Fibroblast of lung (primary cell): Measurements from ENCODE around the gene DYNC1LI2. TPM values are rescaled to one million over a fixed set of nuclear protein-coding genes. Genes with fewer than 3 reads are reported as not detected.

Experiments
- DNase-seq, 2 donors: peaks; one replicate each; pipeline versions ENCODE4 v3.0.0 to v3.0.0-alpha.2; 2010; ENCODE audit warnings: low read depth in 2 of 2
- H2AFZ ChIP-seq: 2 replicates; pipeline ENCODE4 v1.5.1; 2012; ENCODE audit warnings: low read length, control low read depth, inconsistent platforms
- H3K27ac ChIP-seq: 2 replicates; pipeline ENCODE4 v1.5.1; 2011; ENCODE audit warnings: low read length, control low read depth; ENCODE audit not compliant: insufficient read depth
- H3K27me3 ChIP-seq: 2 replicates; pipeline ENCODE4 v1.5.1; 2011; ENCODE audit warnings: mild to moderate bottlenecking, low read length; ENCODE audit not compliant: control insufficient read depth, insufficient read depth
- H3K36me3 ChIP-seq: 2 replicates; pipeline ENCODE4 v1.5.1; 2011; ENCODE audit warnings: low read length; ENCODE audit not compliant: control insufficient read depth, insufficient read depth
- H3K4me1 ChIP-seq: 2 replicates; pipeline ENCODE4 v1.5.1; 2011; ENCODE audit warnings: low read length; ENCODE audit not compliant: control insufficient read depth, insufficient read depth; ENCODE audit errors: extremely low read depth
- H3K4me2 ChIP-seq: 2 replicates; pipeline ENCODE4 v1.5.1; 2011; ENCODE audit warnings: low read length, control low read depth; ENCODE audit not compliant: insufficient read depth; ENCODE audit errors: extremely low read depth
- H3K4me3 ChIP-seq, 4 experiments: fragments of 200-600 bp in 1 of 4; sonication (generic) in 1 of 4; replicated peaks in 1 of 4; 2 replicates each; pipeline ENCODE4 v1.5.1; 2011 to 2016; ENCODE audit warnings: low read length in 4 of 4, low read depth in 3 of 4, mild to moderate bottlenecking in 3 of 4, control low read depth in 2 of 4, inconsistent platforms in 1 of 4, mixed read lengths in 1 of 4; ENCODE audit not compliant: insufficient read depth in 1 of 4; ENCODE audit errors: control extremely low read depth in 1 of 4
- H3K79me2 ChIP-seq: 2 replicates; pipeline ENCODE4 v1.5.1; 2012; ENCODE audit warnings: mild to moderate bottlenecking, low read length, inconsistent platforms; ENCODE audit not compliant: control insufficient read depth, insufficient read depth
- H3K9ac ChIP-seq: 2 replicates; pipeline ENCODE4 v1.5.1; 2011; ENCODE audit warnings: mild to moderate bottlenecking, low read length, control low read depth; ENCODE audit not compliant: insufficient read depth
- H3K9me3 ChIP-seq: 2 replicates; pipeline ENCODE4 v1.5.1; 2012; ENCODE audit warnings: low read depth, low read length; ENCODE audit not compliant: control insufficient read depth, insufficient read depth
- H4K20me1 ChIP-seq: 2 replicates; pipeline ENCODE4 v1.5.1; 2011; ENCODE audit warnings: low read length; ENCODE audit not compliant: control insufficient read depth, insufficient read depth; ENCODE audit errors: extremely low read depth
- EZH2 ChIP-seq: IDR thresholded peaks from 2 replicates; pipeline ENCODE4 v1.5.1; 2012; ENCODE audit warnings: low read length, control low read depth, mild to moderate bottlenecking; ENCODE audit errors: missing control alignments
- polyA plus RNA-seq, 2 donors: library from polyadenylated mRNA; depleted of rRNA in 1 of 2; stranded (reverse) in 1 of 2; unstranded in 1 of 2; fragments of >200 nt; gene quantifications; 2 replicates each; pipeline ENCODE4 v1.2.1, GENCODE V29; 2011 to 2012; ENCODE audit warnings: missing spikeins in 1 of 2
- total RNA-seq: library from RNA; depleted of rRNA; stranded (reverse); fragments of >200 nt; gene quantifications from 2 replicates; pipeline ENCODE4 v1.2.1, GENCODE V29; 2014
- TF ChIP-seq, protein P1 (sequence below), 2 donors: IDR thresholded peaks in 1 of 2; conservative IDR thresholded peaks in 1 of 2; 1 replicate in 1 of 2; 2 replicates in 1 of 2; pipeline ENCODE4 v1.5.1; 2011 to 2012; ENCODE audit warnings: low read length in 2 of 2, control low read depth in 1 of 2, inconsistent platforms in 1 of 2, low read depth in 1 of 2, mild to moderate bottlenecking in 1 of 2

DYNC1LI2 gene
- total and polyA plus RNA-seq, 2 donors (not counting 1 experiment from before 2014, with no cell fraction given) = 83.3 to 173 TPM

DNA sequence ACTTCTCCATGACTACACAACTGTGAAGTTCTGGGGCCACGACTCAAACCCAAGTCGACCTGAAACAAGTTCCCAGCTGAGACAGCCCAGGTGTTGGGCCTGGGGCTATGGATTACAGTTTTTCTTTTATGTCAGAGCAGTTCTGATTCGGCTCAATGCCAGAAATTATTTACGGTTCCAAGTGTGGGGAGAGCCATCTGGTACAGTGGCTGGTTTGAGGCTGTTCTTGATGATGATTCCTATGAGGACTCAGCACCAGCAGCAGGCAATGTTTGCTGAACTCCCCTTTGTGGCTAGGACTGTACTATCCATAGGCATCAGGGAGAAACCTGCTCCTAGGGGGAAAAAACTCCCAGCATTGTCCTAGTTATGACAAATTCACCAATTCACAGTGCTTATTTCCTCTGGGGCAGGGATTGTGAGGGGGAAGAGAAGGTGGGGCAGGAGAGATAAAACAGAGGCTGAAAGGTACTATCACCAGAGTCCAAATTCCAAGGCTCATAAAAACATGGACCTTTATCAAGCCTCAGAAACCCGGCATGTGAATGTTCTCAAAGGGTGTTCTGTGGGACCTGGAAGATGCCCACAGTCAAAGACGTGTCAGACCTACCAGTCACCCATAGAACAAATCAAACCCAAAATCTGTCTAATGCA, 36.6 kb downstream of the DYNC1LI2 start:
- TF ChIP-seq, protein P1, sequence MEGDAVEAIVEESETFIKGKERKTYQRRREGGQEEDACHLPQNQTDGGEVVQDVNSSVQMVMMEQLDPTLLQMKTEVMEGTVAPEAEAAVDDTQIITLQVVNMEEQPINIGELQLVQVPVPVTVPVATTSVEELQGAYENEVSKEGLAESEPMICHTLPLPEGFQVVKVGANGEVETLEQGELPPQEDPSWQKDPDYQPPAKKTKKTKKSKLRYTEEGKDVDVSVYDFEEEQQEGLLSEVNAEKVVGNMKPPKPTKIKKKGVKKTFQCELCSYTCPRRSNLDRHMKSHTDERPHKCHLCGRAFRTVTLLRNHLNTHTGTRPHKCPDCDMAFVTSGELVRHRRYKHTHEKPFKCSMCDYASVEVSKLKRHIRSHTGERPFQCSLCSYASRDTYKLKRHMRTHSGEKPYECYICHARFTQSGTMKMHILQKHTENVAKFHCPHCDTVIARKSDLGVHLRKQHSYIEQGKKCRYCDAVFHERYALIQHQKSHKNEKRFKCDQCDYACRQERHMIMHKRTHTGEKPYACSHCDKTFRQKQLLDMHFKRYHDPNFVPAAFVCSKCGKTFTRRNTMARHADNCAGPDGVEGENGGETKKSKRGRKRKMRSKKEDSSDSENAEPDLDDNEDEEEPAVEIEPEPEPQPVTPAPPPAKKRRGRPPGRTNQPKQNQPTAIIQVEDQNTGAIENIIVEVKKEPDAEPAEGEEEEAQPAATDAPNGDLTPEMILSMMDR (conservative IDR thresholded peaks at IDR 0.05 in 1 of 2, IDR thresholded peaks at IDR 0.05 in 1 of 2; ENCODE audit: low read depth in 1 of 2, low read length in 2 of 2) = no peak
- TF ChIP-seq EZH2 = no peak
- H3K9me3 ChIP-seq = no peaks in the 10 kb centered on the region
- H3K4me2 ChIP-seq = no peak overlapping the region
- no peaks in the 10 kb centered on the region for H3K79me2 ChIP-seq
- no peaks in the 10 kb centered on the region for H3K27me3 ChIP-seq
- no peak overlapping the region for H3K9ac ChIP-seq
- no peak for DNase-seq
- H4K20me1 ChIP-seq = no peaks in the 10 kb centered on the region
- H2AFZ ChIP-seq = no peak overlapping the region
- peaks cover 6% of the 10 kb centered on the region for H3K4me1 ChIP-seq
- no peak overlapping the region for H3K4me3 ChIP-seq
- H3K36me3 ChIP-seq = no peaks in the 10 kb centered on the region
- H3K27ac ChIP-seq = no peak overlapping the region

DNA sequence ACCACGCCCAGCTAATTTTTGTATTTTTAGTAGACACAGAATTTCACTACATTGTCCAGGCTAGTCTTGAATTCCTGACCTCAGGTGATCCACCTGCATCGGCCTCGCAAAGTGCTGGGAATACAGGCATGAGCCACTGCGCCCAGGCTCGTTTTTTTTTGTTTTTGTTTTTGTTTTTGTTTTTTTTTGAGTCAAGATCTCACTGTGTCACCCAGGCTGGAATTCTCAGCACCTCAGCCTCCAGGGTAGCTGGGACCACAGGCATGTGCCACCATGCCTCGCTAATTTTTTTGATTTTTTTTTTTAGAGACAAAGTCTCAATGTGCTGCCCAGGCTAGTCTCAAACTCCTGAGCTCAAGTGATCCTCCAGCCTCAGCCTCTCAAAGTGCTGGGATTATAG, 37.3 kb downstream of the DYNC1LI2 start:
- H3K4me2 ChIP-seq = no peak overlapping the region
- H3K27ac ChIP-seq = no peak overlapping the region
- no peaks in the 10 kb centered on the region for H3K27me3 ChIP-seq

DNA sequence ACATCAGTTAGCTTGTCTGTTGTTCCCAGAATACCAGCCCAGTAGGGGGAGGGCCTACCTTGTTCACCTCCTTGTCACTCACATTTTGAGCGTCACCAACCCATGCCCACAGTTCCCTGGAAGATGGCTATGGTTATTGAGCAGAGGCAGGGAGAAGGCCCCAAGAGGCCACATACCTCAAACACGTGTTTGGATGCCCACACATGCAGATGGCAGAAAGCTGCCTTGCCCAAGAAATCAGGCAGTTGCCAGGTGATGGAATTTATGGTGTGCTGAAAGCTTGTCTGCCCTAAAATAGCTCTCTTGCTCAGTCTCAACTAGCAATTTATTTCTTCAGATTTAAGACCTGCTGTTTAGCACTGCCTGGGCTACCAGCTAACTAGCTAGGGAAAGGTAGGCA, 38.3 kb downstream of the DYNC1LI2 start:
- peaks cover 6% of the 10 kb centered on the region for H3K4me1 ChIP-seq
- no peak overlapping the region for H2AFZ ChIP-seq
- no peak for DNase-seq
- no peaks in the 10 kb centered on the region for H4K20me1 ChIP-seq
- H3K36me3 ChIP-seq = no peaks in the 10 kb centered on the region
- no peaks in the 10 kb centered on the region for H3K9me3 ChIP-seq
- TF ChIP-seq, protein P1 (conservative IDR thresholded peaks at IDR 0.05 in 1 of 2, IDR thresholded peaks at IDR 0.05 in 1 of 2; ENCODE audit: low read depth in 1 of 2, low read length in 2 of 2) = no peak
- TF ChIP-seq EZH2 = no peak
- H3K27me3 ChIP-seq = no peaks in the 10 kb centered on the region
- H3K9ac ChIP-seq = no peak overlapping the region
- no peaks in the 10 kb centered on the region for H3K79me2 ChIP-seq
- no peak overlapping the region for H3K4me3 ChIP-seq
- H3K4me2 ChIP-seq = no peak overlapping the region
- no peak overlapping the region for H3K27ac ChIP-seq

More for the DNA sequence above, 37.3 kb downstream of the DYNC1LI2 start:
- H3K9ac ChIP-seq = no peak overlapping the region
- TF ChIP-seq EZH2 = no peak
- TF ChIP-seq, protein P1 (conservative IDR thresholded peaks at IDR 0.05 in 1 of 2, IDR thresholded peaks at IDR 0.05 in 1 of 2; ENCODE audit: low read depth in 1 of 2, low read length in 2 of 2) = no peak
- H3K79me2 ChIP-seq = no peaks in the 10 kb centered on the region
- H2AFZ ChIP-seq = no peak overlapping the region
- H3K9me3 ChIP-seq = no peaks in the 10 kb centered on the region
- H4K20me1 ChIP-seq = no peaks in the 10 kb centered on the region
- H3K4me1 ChIP-seq = peaks cover 6% of the 10 kb centered on the region
- no peak overlapping the region for H3K4me3 ChIP-seq
- no peaks in the 10 kb centered on the region for H3K36me3 ChIP-seq
- DNase-seq = no peak
